NCI-H510A treated with DMSO at 0.1 percent for 48 hours (cell line): ENCODE results near the gene MCAT.

Experiments
- DNase-seq: peaks from one replicate; lab custom pipeline; 2025; lab: John Stamatoyannopoulos, UW

The MCAT gene, protein sequence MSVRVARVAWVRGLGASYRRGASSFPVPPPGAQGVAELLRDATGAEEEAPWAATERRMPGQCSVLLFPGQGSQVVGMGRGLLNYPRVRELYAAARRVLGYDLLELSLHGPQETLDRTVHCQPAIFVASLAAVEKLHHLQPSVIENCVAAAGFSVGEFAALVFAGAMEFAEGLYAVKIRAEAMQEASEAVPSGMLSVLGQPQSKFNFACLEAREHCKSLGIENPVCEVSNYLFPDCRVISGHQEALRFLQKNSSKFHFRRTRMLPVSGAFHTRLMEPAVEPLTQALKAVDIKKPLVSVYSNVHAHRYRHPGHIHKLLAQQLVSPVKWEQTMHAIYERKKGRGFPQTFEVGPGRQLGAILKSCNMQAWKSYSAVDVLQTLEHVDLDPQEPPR

DNA sequence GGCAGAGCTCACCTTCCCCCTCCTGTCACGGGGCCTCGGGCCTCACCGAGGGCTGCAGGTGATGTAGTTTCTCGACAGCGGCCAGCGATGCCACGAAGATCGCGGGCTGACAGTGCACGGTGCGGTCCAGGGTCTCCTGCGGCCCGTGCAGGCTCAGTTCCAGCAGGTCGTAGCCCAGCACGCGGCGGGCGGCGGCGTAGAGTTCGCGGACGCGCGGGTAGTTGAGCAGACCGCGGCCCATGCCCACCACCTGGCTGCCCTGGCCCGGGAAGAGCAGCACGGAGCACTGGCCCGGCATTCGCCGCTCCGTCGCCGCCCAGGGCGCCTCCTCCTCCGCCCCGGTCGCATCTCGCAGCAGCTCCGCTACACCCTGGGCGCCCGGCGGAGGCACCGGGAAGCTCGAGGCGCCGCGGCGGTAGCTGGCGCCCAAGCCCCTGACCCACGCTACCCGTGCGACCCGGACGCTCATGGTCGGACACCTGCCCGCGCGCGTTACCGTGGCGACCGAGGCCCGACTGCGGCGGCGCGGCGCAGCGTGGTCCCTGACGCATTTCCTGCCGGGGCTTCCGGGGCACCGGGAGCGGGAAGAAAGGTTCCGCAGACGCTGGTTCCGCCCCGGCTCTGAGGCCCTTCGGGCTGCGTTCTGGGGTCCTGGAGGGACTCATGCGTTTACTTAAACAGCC is at the start of gene MCAT:
Gene MCAT (minus strand): TSS at position 519 of the 683 bp plus-strand sequence. CDS start 50 bp downstream, at position 469.
- DNase-seq, result peak; percentile 66

DNA sequence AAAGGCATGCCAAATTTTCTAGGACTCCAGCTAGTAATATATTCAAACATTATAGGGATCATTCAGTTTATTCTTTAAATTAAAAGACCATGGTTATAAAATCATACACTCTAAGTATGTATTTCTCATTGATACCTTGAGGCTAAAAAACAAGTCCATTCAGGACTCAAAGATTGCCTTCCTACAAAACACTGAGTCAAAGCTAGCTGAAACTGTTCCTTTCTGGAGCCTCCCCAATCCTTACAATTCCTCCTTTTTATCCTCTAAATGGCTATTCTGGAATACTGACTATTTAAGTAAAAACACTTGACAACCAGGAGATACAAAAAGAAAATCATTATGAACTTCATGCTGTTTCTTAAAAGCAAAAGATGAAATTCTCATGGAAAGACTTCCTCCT is 48.6 kb upstream of the MCAT start:
- DNase-seq, result no peak

DNA sequence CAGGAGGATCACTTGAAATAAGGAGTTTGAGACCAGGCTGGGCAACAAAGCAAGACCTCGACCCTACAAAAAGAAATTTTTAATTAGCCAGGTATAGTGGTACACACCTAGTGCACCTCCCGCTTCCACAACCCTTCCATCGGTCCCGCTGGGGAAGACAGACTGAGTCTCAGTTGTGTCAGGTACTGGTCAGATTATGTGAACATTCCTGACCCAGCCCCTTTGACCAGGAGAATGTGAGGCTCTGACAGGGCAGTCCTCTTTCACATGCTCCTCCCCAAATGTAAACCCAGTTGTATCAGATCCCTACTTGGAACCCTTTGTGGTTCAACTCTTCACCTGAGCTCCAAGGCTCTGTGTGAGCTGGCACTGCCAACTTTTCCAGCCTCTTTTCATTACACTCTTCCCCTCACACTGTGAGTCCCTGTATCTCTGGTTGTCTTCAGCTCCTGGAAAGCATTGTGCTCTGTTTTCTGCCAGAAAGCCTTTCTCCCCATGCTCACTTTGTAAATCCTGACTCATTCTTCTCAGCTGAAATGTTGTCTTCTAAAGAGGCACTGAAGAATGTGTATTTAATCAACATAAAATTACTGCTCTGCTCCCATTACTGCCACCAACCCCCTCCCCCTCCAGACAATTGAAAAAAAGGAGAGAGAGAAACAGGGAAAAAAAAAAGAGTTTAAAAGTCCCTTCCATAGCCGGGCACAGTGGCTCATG is 45.8 kb upstream of the MCAT start:
- no peak for DNase-seq

DNA sequence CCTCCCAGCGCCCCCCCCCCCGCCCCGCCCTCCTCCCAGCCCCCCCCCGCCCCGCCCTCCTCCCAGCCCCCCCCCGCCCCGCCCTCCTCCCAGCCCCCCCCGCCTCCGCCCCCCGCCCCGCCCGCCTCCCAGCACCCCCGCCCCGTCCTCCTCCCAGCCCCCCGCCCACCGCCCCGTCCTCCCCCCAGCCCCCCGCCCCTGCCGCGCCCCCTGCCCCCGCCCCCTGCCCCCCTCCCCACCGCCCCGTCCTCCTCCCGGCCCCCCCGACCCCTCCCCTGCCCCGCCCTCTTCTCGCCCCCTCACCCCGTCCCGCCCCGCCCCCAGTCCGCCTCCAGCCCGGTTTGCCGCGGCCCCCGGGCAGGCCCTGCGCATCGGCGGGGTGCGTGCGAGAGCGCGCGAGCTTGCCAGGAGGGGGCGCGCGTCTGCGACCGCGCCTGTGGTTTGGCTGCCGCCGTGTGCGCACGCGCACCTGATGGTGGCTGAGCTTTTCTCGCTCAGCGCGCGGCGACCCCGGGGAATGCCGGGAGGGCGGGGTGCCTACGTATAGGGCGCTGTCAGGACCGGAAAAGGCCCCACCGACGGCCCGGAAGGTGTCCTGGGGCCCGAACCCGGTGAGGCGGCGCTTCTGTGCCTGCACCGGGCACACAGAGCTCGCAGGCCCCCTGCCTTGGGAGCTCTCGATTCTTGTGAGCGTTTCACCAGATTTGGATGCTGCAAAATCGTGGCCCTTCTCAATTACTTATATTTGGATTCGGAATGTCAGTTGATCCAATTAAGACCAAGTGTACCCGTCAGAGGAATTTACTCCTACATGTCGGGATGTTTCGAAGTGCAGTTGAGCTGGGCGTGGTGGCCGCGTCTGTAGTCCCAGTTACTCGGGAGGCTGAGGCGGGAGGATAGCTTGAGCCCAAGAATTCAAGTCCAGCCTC is 44.2 kb upstream of the MCAT start:
- peak; percentile 85 for DNase-seq

DNA sequence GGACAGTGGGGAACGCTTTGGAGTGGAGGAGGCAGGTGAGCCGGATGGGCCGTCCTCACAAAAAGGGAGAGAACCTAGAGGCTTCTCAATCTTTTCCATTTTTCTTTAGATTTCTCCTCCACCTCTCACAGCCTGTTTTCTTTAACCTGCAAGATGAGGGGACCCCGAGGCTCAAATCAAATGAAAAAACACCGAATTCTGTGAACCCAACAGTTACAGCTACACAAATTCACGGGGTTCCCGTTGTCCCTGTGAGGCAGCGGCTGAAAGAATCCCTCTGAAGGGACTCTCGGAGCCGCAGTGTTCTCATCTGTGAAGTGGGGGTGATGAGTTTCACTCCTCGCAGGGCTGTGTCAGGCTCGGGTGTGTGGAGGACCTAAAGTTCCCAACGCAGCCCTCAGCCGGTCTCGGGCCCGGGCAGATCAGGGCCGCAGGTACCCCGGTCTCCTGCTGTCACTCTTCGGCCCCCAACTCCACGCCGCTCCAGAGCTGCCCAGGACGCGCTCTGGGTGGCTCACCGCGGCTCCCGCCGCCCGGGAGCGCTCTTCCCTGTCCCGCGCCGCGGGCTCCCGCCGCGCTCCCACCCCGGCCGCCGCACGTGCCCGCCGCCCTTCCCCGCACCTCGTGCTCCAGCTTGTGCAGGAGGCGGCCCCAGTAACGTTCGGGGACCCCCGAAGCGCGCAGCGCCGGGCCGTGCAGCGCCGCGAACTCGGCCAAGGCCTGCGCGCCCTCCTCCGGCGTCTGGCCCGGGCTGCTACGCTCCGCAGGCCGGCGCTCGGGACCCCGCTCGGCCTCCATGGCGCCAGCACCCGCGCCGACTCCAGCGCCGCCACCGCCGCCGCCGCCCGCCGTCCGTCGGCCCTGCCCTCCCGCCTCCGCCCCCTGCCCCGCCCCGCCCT is 43.3 kb upstream of the MCAT start, which contains the start of gene TTLL12:
Gene TTLL12 (minus strand): TSS at position 863 of the 899 bp plus-strand sequence. CDS start 65 bp downstream, at position 798.
- DNase-seq, result no peak

DNA sequence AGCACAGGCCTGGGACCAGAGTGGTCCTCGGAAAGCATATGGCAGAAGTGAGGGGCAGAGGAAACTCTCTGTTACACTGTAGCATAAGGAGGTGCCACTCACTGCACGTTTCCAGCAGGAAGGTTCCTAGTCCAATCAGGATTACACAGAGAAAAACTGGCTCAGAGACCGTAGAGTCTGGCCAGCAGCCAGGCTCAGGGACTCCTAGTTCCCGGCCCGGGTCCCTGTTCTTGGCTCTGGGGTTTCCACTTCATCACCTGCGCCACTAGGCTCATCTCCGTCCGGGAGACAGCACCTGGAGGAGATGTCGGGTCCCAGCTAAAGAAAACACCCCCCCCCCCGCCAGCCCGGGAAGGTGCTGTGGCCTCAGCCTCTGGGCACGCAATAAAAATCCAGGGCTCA is 42.7 kb upstream of the MCAT start:
- DNase-seq, result peak; percentile 10

DNA sequence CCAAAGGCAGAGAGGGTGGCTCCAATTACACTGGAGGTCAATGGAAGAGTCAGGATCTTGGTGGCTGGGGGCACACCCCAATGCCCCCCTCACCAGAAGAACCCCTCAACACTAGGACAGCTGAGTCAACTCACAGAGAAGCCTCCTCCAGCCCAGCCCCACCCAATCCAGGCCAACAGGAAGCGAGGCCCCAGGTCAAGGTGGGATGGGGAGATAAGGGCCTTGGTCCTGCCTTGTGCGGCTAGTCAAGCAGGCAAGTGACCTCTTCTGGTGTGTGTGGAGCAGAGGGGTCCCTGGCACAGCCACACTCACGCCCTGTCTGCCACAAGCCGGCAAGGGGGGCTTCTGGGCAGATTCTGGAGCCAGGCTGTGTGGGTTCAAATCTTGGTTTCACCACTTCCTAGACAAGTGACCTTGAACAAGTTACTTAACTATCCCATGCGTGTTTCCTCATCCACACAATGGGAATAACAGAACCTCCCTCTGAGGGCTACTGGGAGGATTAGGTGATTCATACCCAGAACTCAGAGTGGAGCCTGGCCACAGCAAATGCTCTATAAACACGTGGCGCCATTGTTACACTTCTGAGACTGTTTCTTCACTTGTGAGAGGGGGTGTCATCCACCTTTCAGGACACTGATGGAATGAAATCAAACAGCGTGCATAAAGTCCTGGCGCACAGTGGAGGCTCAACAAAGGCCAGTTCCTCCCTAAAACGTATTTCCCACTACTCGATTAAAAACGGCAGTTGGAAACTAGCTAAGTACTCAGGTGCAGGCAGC is 40.5 kb upstream of the MCAT start:
- DNase-seq, result no peak

DNA sequence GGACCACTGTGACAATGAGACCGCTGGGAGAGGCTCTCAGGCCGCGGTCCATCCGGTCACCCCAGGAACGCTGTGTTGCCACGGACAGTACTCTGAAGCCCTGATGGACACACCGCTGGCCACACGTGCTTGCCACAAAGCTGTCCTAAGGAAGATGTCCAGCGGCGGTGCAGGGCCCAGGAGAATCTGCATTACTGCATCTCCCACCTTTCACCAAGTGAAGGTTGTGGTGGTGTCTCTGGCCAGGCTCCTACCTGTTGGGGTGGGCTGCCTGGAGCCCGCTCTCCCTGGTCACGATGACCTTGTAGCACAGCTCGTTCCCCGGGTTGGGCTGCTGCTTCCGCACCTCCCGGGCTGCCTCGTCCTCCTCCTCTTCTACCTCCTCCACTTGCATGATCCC is 39.5 kb upstream of the MCAT start:
- DNase-seq, result no peak

DNA sequence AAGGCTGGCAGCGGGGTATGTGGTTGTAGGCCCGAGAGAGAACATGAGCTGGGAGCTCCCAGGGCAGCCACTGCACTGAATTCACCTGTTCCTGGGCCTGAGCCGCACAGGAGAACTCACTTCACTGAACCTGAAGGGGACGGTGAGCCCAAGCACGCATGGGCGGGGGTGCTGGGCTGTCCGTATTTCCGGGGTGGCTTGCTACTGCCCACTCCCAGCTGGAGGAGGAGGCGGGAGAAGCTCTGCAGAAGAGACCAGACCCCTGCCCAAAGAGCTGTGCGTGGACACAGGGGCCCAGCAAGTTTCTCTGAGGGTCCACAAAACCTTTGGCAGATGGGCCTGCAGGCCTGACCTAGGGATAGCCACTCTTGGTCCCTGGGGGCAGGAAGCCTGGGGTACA is 38.9 kb upstream of the MCAT start:
- DNase-seq, result no peak

DNA sequence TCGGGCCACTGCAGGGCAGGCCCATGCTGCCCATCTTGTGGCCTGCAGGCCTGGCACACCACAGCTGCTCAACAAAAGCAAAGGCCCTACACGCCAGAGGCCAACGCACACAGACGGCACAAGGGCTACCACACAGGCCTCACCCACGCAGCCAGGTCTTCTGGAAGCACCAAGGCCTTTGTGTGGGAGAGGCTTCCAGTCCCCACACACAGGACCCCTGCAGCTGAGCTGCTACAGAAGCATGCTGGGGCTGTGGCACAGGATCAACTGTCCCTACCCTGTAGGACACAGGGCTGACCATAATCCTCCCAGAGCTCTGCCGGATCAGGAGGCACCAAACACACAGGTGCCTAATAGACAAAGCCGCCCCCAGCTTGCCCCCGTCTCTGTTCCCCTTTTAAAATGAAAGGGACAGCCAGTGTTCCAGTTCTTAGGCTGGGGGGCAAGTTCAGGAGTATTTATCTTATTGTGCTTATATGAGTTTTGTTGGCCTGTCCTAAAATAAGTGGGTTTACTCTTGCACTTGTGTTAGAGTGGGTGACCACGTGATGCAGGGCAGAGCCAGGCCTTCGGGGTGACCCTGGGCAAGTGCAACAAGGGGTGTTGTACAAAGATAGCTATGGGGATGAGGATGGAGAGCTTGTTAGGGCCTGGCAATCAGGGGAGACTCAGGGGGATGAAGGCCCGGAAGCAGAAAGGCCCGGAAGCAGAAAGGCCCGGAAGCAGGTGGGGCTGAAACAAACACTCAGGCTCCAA is 38.3 kb upstream of the MCAT start:
- DNase-seq, result no peak

DNA sequence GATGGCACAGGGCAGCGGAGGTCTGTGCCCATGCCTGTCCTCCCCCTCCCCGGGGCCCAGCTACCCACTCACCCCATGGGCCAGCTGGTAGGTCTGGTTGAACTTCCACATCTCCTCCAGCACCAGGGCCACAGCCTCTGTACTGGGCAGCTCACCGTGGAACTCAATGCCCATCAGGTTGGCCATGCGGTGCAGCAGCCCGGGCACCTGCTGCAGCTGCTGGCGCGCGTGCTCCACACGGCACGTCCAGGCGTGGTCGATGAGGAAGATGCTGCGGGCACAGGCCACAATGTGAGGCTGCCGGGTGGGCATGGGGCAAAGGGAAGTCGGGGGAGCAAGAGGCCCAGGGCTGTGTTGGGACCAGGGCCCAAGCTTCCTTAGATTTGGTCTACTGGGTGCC is 37.5 kb upstream of the MCAT start:
- no peak for DNase-seq

DNA sequence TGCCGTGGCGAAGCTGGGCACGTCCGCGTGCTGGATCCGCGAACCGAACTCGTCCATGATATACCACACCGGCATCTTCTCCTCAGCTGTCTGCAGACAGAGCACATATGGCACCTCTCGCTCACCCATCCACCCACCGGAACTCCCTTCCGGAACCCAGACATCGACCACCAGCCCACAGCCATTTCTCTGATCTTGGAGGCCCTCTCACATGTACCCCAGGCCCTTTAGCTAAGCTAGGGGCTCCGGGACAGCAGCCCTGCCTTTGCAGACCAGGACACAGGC is 36.7 kb upstream of the MCAT start:
- DNase-seq, result no peak

DNA sequence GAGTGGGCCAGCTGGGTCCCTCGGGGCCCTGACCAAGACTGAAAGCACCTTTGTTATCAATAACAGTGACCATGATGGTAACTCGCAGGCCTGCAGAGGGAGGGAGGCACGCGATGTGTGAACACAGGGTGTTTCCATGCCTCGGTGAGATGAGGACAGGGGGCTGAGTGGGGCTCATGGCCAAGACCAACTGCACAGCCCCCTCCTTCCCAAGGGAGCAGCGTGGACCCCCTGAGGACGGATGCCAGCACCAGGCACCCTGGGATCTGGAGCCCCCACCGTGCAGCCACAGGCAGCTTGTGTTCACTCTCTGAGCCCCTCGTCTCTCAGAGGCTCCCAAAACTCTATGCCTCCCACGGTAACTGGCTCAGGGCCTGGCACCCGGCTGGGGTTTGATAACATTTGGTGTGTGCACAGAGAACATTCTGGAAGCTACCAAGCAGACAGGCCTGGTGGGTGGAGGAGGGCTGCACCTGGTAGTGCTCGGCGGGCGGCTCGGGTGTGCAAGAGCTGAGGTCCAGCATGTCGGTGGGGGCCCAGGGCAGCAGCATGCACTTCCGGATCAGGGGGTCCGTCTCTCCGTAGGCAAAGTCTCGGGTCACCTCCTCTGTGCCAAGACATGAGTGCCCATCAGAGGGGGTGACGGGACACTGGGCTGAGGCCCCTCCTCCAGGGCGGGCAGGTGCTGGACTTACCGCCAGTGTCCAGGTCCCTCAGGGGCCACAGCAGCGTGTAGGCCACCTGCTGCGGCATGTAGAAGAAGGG is 36.1 kb upstream of the MCAT start:
- DNase-seq, result no peak

DNA sequence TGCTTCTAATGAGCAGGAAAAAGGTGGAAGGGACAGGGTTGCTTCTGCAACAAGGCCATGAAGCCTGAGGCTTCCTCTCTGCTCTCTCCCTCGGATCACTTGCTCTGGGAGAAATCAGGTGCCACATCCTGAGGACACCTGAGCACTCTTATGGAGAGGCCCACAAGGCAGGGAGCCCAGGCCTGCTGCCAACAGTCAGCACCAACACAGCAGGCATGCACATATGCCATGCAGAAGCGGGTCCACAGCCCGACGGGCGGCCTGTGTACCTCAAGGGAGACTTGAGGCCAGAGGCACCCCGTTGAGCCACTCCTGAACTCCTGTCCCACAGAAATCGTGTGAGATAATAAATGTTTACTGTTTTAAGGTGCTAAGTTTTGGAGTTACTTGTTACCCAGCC is 34.3 kb upstream of the MCAT start:
- no peak for DNase-seq

DNA sequence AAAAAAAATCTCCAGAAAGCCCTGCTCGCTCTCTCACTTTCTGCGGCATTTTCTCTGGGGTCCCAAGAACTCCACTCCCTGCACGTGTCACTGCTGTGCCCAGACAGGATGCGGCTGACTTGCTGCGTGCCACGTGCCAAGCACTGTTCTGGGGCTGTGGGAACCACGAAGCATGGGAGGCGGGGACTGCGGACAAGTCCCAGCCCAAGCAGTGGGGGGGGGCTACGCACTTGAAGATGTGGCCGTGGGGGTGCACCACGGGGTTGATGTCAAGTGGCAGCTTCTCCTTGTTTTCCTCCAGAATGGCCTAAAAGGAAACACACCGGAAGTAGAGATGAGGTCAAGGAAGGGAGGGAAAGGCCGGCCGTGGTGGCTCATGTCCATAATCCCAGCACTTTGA is 32.9 kb upstream of the MCAT start:
- no peak for DNase-seq

DNA sequence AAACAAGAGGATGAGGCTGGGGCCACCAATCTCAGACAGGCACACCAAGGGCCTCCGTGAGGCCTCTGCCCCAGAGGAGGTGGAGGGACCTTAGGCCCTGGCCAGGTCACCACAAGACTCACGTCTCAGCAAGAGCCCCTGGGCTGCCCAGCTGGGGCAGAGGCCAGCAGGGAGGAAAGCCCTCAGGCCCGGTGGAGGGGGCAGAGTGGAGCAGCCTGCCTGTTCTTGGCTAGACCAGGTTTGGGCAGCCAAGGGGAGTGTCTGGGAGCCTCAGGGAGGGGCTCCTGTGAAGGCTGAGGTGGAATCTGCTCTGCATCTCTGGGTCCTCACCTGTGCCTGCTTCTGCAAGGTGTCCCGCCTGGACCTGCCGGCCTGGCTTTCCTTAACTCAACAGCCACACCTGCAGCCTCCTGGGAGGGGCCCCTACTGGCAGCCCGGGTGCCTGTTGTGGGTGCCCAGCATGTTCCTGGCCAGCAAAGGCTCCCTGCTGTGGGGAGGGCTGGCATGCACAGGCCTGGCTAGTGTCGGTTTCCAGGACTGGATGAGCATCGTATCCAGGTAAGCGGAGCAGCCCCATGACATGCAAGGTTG is 31.8 kb upstream of the MCAT start:
- peak; percentile 19 for DNase-seq

DNA sequence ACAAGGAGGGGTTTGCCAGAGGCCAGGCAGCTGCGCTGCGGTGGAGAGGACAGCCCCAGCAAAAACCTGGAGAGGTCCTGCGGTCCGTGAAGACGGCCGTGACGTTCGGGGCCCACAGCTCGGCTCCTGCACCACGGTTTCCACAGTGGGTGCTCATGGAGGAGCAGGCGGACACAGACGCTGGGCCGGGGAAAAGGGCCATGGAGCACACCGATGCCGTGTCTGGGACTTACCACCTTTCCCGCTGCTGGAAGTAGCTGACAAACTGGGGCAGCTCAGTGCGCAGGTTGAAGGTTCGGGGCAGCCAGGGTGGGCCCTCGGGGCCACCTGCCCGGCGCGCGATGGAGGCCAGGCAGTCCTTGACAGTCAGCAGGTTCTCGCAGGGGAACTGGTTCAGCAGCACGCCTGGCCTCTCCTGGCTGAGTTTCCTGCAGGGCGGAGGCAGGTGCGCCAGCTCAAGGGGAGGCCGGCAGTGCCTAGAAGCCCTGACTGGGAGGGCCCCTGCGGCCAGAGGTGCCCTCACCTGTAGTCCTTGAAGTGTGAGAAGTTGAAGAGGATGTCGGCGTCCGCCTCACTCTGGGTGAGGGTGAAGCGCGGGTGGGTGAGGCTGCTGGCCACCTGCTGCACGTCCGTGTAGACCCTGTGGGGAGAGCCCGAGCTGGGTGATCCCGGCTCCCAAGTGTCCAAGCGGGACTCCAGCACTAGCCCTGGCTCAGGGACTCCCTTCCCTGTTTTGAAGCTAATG is 30.9 kb upstream of the MCAT start:
- peak; percentile 53 for DNase-seq
